HS-5 (cell line): ENCODE results near the gene LRRC45.

Experiments
- DNase-seq: peaks from one replicate; pipeline ENCODE4 v3.0.0-alpha.2; 2012; ENCODE audit warnings: low read depth

Gene LRRC45

DNA sequence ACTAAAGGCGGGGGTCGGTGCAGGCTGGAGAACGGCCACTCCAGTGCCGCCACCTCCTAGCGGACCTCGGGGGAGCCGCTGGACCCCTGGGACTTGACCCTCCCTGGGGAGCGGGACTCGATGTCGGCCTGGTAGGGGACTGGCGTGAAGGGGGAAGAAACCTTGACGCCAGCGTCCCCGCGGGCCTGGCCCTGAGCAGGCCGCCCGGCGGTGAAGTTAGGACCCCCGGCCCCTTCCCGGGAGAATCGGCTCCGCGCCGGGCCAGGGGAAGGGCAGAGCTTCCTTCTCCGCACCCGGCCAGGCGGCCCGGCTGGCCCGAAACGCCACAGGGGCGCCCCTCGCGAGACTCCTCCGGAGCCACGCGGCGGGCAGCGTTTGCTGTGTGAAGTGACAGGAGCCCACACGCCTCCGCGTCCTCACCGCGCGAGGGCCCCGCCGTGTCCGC lies 42.1 kb downstream of the LRRC45 start:
- DNase-seq, result no peak

DNA sequence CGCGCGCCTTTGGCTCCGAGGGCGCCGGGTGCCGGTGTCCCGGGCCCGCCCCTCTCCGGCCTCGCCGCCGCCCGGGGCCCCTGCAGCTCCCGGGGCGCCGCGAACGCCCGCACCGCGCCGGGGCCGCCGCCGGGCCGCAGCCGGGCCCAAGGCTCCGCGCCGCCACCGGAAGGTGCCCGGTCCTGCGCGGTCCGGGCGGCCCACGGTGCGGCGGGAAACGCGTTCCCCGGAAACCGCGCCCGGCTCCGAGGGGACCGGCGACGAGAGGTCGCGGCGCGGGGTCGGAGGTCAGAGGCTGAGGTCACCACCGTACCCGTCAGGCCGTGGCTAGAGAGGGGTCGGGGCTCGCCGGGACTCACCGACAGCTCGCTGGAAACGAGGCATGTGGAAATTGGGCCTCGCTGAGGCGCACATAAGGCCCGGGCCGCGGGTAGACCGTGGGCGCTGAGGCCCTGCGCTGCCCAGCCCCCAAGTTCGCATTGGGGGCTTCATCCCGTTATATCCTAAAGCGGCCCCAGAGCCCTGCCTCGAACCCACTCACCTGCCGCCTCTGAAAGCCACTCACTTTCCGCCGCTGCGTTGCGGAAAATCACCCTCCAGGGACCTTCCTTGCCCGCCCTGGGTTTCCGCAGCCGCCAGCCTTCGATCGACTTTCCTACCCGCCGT lies 42.7 kb downstream of the LRRC45 start, which contains the start of gene DUS1L:
Gene DUS1L, minus strand, starts transcription at position 167 of the 666 bp plus-strand sequence. CDS start 745 bp downstream, outside the sequence.
- DNase-seq, result no peak

DNA sequence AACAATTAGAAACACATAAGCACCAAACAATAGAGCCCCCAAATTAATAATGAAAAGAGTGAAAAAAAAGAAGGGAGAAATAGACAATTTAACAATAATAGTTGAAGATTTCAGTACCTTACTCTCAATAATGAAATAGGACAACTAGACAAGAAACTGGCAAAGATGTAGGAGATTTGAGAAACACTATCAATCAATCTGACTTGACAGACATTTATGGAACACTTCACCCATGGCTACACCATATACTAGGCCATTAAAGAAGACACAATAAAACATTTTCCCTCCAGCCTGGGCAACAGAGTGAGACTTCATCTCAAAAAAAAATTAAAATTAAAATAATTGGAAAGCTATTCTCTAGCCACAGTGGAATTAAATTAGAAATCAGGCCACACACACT lies 47.5 kb downstream of the LRRC45 start:
- DNase-seq, result no peak

DNA sequence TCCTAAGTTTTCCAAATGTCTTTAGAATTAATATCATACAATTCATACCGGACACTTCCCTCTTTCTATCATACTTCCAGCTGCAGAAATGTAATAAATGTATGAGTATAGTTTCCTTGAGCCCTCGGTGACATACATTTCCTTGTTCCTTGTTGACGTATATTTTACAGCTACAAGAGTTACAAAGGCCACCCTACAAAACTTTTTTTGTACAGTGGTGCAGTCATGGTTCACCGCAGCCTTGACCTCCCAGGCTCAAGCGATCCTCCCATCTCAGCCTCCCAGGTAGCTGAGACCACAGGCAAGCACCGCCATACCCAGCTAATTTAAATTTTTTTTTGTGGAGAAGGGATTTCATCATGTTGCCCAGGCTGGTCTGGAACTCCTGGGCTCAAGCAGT lies 49.7 kb downstream of the LRRC45 start:
- DNase-seq, result no peak

DNA sequence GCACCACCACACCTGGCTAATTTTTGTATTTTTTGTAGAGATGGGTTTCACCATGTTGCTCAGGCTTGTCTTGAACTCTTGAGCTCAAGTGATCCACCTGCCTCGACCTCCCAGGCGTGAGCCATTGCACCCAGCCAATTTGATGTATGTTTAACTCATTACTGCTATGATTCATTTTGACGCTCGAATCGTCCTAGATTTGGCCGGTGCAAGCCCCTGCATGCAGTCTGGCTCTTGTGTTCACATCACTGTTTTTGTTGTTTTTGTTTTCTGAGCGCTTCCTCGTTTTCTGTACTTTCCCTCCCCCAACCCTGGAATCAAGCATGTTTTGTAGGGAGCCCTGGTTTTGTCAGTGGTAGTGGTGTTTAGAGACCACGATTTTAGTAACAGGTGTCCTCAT lies 50.3 kb downstream of the LRRC45 start:
- no peak for DNase-seq

DNA sequence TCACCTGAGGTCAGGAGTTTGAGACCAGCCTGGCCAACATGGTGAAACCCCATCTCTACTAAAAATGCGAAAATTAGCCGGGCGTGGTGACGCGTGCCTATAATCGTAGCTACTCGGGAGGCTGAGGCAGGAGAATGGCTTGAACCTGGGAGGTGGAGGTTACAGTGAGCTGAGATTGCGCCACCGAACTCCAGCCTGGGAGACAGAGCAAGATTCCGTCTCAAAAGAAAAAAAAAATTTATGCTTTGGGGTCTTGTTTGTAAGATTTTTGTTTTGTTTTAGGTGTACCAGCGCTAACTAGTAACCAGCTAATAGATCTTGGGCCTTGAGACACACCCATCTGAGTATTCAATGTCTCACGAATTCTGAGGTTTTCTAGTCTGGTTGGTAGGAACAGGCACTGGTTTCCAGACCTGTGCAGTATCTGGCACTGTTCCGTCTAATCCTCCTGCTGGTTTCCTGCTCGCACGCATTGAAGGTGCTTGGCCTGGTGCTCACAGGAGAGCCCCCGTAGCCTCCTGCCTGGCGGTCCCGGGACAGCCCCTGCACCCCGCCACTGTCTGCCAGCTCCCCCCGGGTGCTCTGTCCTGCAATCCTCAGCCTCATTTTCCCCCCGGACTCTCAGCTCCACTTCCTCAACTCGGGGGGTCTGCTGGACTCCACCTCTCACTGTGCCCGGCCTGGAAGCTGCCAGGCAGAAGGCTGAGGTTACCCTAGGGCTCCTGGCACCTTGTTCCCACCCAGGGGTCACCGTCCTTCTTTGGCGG lies 53.1 kb downstream of the LRRC45 start:
- DNase-seq, result no peak

DNA sequence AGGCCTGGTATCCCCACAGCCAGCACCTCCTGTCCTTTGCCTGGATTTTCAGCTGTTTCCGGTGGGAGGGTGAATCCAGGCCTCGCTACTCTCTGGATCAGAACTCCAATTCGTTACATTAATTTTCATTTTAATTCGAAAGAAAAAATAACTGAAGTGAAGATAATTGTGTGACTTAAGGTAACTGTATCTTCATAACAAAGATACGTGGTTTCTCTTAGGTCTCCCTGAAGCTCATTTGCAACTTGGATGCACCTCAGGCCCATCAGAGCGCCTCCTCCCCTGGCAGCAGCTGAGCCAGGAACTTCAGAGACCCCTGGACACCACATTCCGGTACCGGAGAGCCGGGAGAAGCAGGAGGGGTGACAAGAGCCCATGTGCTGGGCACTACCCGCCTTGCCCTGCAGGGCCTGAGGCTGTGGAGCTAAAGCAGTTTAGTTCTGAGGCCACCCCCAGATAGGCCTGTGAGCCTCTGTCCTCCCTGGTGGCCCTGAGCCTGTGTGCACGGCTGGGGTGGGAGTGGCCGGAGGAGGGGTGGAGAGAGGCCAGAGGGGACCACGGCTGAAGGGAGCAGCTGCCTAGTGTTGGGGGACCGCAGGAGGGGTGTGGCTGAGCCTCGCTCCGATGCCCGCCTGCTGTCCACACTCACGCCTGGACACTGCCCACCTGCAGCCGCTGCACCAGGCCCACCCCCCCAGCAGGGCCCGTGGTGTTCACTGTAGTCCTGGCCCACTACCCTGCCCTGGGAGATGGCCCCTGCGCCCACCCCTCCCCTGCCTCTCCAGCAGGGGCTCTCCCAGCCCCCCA lies 53.9 kb downstream of the LRRC45 start:
- DNase-seq, result no peak

DNA sequence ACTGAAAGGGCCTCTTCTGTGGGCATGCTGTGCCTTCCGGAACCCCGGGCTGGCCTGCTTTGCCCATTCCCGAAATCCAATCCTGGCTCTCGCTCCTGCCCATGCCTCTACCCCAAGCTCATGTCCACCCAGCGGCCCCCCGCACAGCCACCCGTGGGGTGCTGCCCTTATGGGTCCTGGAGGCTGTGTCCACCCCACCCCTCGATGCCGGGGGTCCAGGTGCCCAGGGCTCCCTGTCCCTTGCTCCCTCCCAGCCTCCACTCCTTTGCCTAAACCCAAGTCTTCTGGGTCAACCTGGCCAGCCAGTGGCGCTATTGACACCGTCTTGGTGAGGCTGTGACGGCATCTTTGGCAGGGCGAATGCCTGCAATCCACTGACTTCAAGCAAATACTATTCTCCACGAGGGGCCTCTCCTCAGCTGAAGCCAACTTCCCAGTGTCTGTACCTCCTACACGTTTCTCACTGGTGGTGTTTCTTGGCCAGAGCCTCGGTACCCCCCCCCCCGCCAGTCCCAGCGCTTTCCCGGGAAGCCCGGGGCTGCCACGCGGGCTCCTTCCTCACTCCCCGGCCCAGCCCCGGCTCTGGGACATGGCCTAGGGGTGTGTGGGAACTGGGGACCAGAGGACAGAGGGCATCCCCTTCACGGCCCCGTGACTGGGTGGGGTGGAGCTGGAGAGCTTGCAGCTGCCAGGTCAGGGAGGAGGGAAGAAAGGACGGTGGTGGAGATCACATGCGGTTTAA lies 54.7 kb downstream of the LRRC45 start:
- DNase-seq, result no peak

DNA sequence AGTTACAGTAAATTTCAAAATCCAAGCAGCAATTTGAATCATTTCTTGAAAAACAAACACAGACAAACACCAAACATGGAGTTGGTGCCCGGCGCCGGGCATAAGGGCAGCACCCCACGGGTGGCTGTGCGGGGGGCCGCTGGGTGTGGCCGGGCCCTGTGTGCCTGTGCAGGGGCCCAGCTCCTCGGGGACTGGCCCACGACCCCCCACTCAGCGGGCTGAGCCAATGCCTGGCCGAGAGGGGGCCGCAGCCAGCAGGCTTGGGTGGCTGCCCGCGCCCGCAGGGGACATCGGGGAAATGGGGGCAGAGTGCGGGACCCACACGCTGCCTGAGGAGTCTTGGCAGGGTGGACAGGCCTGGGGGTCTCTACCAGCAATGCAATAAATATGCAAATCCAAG lies 55.3 kb downstream of the LRRC45 start:
- DNase-seq, result no peak

DNA sequence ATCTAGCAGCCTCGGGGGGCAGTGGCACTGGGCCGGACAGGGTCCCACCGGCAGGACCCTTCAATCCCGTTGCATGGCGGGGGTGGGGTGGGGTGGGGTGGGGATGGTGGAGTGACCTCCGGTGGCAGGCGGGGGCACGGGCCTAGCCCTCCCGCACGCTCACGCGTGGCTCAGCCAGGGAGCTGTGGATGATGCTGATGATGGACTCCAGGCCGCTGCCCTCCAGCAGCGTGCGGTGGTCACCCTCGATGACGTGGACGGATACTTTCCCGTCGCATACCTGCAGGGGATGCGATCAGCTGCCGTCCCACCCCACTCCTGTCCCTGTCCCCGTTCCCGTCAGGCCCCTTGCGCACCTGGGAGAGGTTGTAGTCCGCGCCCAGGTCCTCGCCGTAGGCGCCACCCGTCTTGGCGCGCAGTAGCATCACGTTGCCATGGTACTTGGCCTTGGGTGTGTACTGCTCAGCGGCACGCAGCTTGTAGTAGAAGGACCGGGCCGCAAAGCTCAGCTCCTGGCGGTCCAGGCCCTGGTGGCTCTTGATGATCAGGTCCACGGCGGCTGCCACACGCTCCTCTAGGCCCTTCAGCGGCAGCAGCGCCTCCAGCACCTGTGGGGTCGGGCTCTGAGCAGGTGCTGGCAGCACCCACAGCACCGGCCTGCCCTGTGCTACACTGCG lies 56.0 kb downstream of the LRRC45 start:
- no peak for DNase-seq

DNA sequence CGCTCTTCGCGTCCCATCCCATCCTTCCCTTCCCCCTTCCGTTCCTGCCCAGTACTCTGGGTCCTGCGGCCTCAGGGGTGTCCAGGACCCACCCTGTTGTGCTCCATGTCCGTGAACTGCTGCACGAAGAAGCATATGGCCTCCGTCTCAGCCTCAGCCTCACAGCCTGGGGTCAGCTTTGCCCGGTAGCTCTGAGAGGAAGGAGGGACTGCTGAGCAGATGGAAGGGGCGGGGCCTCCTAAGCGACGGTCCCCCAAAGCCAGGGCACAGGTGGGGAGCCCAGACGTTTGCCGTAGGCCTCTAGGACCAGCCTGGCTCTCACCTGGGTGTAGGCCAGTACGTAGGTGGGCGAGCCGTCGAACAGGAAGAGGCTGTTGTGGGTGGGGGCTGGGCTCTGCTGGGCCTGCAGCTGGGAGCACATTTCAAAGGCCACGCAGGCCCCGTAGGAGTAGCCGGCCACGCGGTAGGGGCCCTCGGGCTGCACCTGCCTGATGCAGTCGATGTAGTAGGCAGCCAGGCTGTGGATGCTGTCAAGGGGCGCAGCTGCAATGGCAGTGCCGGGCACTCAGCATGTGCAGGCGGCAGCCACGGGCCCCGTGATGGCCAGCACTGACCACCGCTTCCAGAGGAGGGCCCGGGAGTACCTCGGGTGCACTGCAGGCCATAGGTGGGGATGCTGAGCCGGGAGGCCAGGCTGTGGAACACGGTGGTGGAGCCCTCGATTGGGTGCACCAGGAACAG lies 57.1 kb downstream of the LRRC45 start:
- DNase-seq, result no peak
